A549 (cell line): ENCODE data around the gene CFAP73. TPM values are rescaled to one million over a fixed set of nuclear protein-coding genes. Genes with fewer than 3 reads are reported as not detected.

Experiments used
- ATAC-seq, 2 experiments: fragments of 200-7000 bp in 1 of 2; fragments of >200 bp in 1 of 2; cut with Nextera tagmentation in 1 of 2; cut with Tn5 transposase in 1 of 2; 3 replicates each; pipeline versions ENCODE4 v1.8.0 to v1.9.1; 2018 to 2020; ENCODE audit warnings: mild to moderate bottlenecking in 1 of 2, moderate library complexity in 1 of 2
- CTCF ChIA-PET: fragments of 300-600 bp; sonication (Branson Sonifier 250); formaldehyde crosslinking; extraction: SDS; loops from one replicate; lab custom pipeline; 2021; ENCODE audit warnings: antibody characterized with exemption, inconsistent platforms; lab: Yijun Ruan, JAX
- POLR2A ChIA-PET: fragments of 350-600 bp; formaldehyde crosslinking; extraction: SDS; loops from one replicate; lab custom pipeline; 2021; ENCODE audit warnings: antibody characterized with exemption, inconsistent platforms; lab: Yijun Ruan, JAX
- DNase-seq, 2 experiments: peaks; one replicate each; pipeline versions ENCODE4 v3.0.0 to v3.0.0-alpha.2; 2011 to 2016; ENCODE audit warnings: low read depth in 1 of 2, low spot score in 1 of 2
- FAIRE-seq: peaks from 2 replicates; lab custom pipeline; 2011; peaks lifted over from hg19 to GRCh38; lab: Jason Lieb, UNC
- H3K27ac ChIP-seq, 2 experiments: fragments of >200 bp; sonication (Bioruptor Twin); formaldehyde crosslinking; 3 replicates each; pipeline ENCODE4 v1.5.1; 2016 to 2017
- H3K4me1 ChIP-seq: fragments of >200 bp; sonication (Bioruptor Twin); formaldehyde crosslinking; 3 replicates; pipeline ENCODE4 v1.6.1; 2016
- H3K4me2 ChIP-seq: fragments of >200 bp; sonication (Bioruptor Twin); formaldehyde crosslinking; 3 replicates; pipeline ENCODE4 v1.6.1; 2016
- H3K4me3 ChIP-seq: fragments of >200 bp; sonication (Bioruptor Twin); formaldehyde crosslinking; 3 replicates; pipeline ENCODE4 v1.5.1; 2016
- H3K9me3 ChIP-seq: fragments of >200 bp; sonication (Bioruptor Twin); formaldehyde crosslinking; 3 replicates; pipeline ENCODE4 v1.6.1; 2016
- ATOH8 ChIP-seq: fragments of 250-450 bp; sonication (Bioruptor Pico); IDR thresholded peaks from 2 replicates; pipeline ENCODE4 v1.5.0; 2020; ENCODE audit warnings: low read depth, mild to moderate bottlenecking, moderate library complexity
- CHD2 ChIP-seq: fragments of 150-350 bp; IDR thresholded peaks from 2 replicates; pipeline ENCODE4 v1.6.1; 2014; ENCODE audit warnings: low read length; ENCODE audit not compliant: partially characterized antibody
- CTCF ChIP-seq: fragments of >200 bp; sonication (Bioruptor Twin); formaldehyde crosslinking; IDR thresholded peaks from 3 replicates; pipeline ENCODE4 v1.5.1; 2016
- E2F6 ChIP-seq: IDR thresholded peaks from 2 replicates; pipeline ENCODE4 v1.6.1; 2012; ENCODE audit warnings: low read depth, borderline replicate concordance
- EHF ChIP-seq: fragments of 250-450 bp; sonication (Bioruptor Pico); IDR thresholded peaks from 2 replicates; pipeline ENCODE4 v1.5.0; 2020; ENCODE audit warnings: mild to moderate bottlenecking
- EHMT2 ChIP-seq: fragments of 200-600 bp; sonication (generic); IDR thresholded peaks from 2 replicates; pipeline ENCODE4 v1.6.1; 2016; ENCODE audit warnings: antibody characterized with exemption, low read depth, mild to moderate bottlenecking, moderate library complexity
- EP300 ChIP-seq, 2 experiments: fragments of >200 bp; sonication (Bioruptor Twin); formaldehyde crosslinking; IDR thresholded peaks; 2 replicates in 1 of 2; 3 replicates in 1 of 2; pipeline ENCODE4 v1.6.1; 2016 to 2017
- ESRRA ChIP-seq: fragments of 150-350 bp; IDR thresholded peaks from 2 replicates; pipeline ENCODE4 v1.6.1; 2014; ENCODE audit warnings: mild to moderate bottlenecking, low read length, borderline replicate concordance
- HDAC2 ChIP-seq: fragments of 200-600 bp; sonication (generic); IDR thresholded peaks from 2 replicates; pipeline ENCODE4 v1.6.1; 2016
- HES2 ChIP-seq: fragments of >200 bp; sonication (Bioruptor Twin); formaldehyde crosslinking; IDR thresholded peaks from 2 replicates; pipeline ENCODE4 v1.6.1; 2016
- HOXA7 ChIP-seq: fragments of 250-450 bp; sonication (Bioruptor Pico); IDR thresholded peaks from 2 replicates; pipeline ENCODE4 v1.5.0; 2020; ENCODE audit warnings: mild to moderate bottlenecking, moderate library complexity
- HOXB13 ChIP-seq: fragments of 250-450 bp; sonication (Bioruptor Pico); IDR thresholded peaks from 2 replicates; pipeline ENCODE4 v1.5.0; 2020; ENCODE audit warnings: low read depth, mild to moderate bottlenecking, moderate library complexity
- HOXB5 ChIP-seq: fragments of 250-450 bp; sonication (Bioruptor Pico); IDR thresholded peaks from 2 replicates; pipeline ENCODE4 v1.5.0; 2020; ENCODE audit warnings: mild to moderate bottlenecking, moderate library complexity
- JUN ChIP-seq, 2 experiments: fragments of >200 bp; sonication (Bioruptor Twin); formaldehyde crosslinking; IDR thresholded peaks; 2 replicates in 1 of 2; 3 replicates in 1 of 2; pipeline ENCODE4 v1.6.1; 2016 to 2017
- MYC ChIP-seq: IDR thresholded peaks from 2 replicates; pipeline ENCODE4 v1.6.1; 2012; ENCODE audit warnings: mild to moderate bottlenecking, inconsistent platforms, low read length, improper control_type of control experiment, borderline replicate concordance
- NFE2L2 ChIP-seq: fragments of 150-350 bp; conservative IDR thresholded peaks from 2 replicates; pipeline ENCODE4 v1.6.1; 2014; ENCODE audit warnings: low read length
- PHF8 ChIP-seq: fragments of 200-600 bp; sonication (generic); IDR thresholded peaks from 2 replicates; pipeline ENCODE4 v1.6.1; 2016; ENCODE audit warnings: low read depth, mild to moderate bottlenecking, antibody characterized with exemption, moderate library complexity, borderline replicate concordance
- RNF2 ChIP-seq: fragments of 200-600 bp; sonication (generic); IDR thresholded peaks from 2 replicates; pipeline ENCODE4 v1.6.1; 2016; ENCODE audit warnings: low read depth, mild to moderate bottlenecking, antibody characterized with exemption, moderate library complexity, borderline replicate concordance
- ZC3H11A ChIP-seq: fragments of 450-650 bp; IDR thresholded peaks from 2 replicates; pipeline ENCODE4 v1.6.1; 2014; ENCODE audit warnings: antibody characterized with exemption, mild to moderate bottlenecking
- ZFP36 ChIP-seq: fragments of 450-650 bp; IDR thresholded peaks from 2 replicates; pipeline ENCODE4 v1.6.1; 2014; ENCODE audit warnings: borderline replicate concordance; ENCODE audit not compliant: partially characterized antibody
- WGBS: methylation state at CpG from one replicate; pipeline ENCODE4 v1.1.6; 2017; ENCODE audit errors: missing lambda C conversion rate; 5-methylcytosine and 5-hydroxymethylcytosine counted together
- polyA plus RNA-seq, 4 experiments: library from polyadenylated mRNA; depleted of rRNA in 3 of 4; stranded (reverse); fragments of >200 nt; fragmentation: RNase III in 1 of 4; extraction: RNeasy Plus Mini Kit Qiagen cat#74134 plus additional on column Dnase treatment in 1 of 4; gene quantifications; 2 replicates in 3 of 4; 3 replicates in 1 of 4; pipeline ENCODE4 v1.2.3, GENCODE V29; 2011 to 2017
- TF ChIP-seq, protein P1 (sequence below): fragments of 450-650 bp; IDR thresholded peaks from 2 replicates; pipeline ENCODE4 v1.6.1; 2014; ENCODE audit warnings: antibody characterized with exemption
- TF ChIP-seq, protein P2 (sequence below): fragments of 150-350 bp; IDR thresholded peaks from 2 replicates; pipeline ENCODE4 v1.6.1; 2014; ENCODE audit warnings: low read depth, mild to moderate bottlenecking, low read length

Gene CFAP73
- polyA plus RNA-seq, 2 of the 4 experiments (the other 2 are of a cell fraction) = 0.05 TPM; not detected in 1

DNA sequence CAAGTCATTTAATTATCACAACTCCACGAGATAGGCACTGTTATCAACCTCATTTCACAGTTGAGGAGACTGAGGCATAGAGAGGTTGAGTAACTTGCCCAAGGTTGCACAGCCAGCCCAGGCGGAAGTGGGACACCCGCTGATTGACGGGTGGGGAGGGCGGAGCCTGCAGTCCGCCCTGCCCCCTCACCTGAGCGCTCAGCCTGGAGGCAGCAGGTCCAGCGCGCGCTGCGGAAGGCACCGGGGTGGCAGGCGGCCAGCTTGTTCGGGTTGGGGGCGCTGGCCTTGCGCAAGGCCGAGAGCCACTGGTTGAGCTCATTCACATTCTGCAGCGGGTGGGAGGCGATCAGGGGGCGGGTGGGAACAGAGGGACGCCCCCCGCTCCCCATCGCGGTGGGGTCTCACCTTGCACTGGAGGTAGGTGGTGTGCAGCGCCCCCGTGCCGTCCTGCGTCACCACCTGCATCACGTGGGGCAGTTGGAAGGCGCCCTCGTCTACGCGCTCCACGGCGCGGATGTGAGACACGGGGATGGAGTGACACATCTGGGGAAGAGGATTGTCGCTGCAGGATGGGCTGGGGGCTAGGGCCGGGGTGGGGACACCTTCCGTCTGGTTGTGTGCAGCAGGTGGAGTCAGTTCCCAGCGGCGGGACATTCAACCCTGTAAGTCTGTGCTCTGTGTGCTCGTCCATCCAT, 45.6 kb upstream of the CFAP73 start:
- FAIRE-seq (no peak), ATAC-seq (peak in 1 of 2 experiments; percentile 48; a peak in 3 of 6 replicates), DNase-seq (peak in 1 of 2 experiments; percentile 36)
- Histone ChIP-seq H3K27ac (0 out of 6 replicates have a peak overlapping the region, but pooled peaks of 1 of the 2 experiments have one; percentile 24), H3K4me2 (peak overlapping the region; percentile 58), H3K4me3 (peak overlapping the region; percentile 32), H3K9me3 (no peaks in the 10 kb centered on the region), H3K4me1 (no peaks in the 10 kb centered on the region; the same call in 2 of the 3 replicates)
- ChIA-PET CTCF (interaction anchor here (1.0 to 1.4 kb wide), 4 partner anchors 16 to 71 kb away, joined by 3 to 4 read pairs (median 3); no protein-coding TSS in a partner anchor), POLR2A (no interaction called here)
- TF ChIP-seq CTCF = no peak
- TF ChIP-seq, protein P1, sequence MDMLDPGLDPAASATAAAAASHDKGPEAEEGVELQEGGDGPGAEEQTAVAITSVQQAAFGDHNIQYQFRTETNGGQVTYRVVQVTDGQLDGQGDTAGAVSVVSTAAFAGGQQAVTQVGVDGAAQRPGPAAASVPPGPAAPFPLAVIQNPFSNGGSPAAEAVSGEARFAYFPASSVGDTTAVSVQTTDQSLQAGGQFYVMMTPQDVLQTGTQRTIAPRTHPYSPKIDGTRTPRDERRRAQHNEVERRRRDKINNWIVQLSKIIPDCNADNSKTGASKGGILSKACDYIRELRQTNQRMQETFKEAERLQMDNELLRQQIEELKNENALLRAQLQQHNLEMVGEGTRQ = peak; percentile 52
- TF ChIP-seq HOXB5 (CRISPR knock-in tag) = no peak
- no peak for TF ChIP-seq JUN (IDR thresholded peaks at IDR 0.05)
- TF ChIP-seq ZFP36 = peak; percentile 52
- TF ChIP-seq ESRRA = no peak
- TF ChIP-seq MYC = no peak
- no peak for TF ChIP-seq RNF2
- TF ChIP-seq ZC3H11A = no peak
- 38% methylated on average over 26 of the region's 43 CpGs for WGBS

DNA sequence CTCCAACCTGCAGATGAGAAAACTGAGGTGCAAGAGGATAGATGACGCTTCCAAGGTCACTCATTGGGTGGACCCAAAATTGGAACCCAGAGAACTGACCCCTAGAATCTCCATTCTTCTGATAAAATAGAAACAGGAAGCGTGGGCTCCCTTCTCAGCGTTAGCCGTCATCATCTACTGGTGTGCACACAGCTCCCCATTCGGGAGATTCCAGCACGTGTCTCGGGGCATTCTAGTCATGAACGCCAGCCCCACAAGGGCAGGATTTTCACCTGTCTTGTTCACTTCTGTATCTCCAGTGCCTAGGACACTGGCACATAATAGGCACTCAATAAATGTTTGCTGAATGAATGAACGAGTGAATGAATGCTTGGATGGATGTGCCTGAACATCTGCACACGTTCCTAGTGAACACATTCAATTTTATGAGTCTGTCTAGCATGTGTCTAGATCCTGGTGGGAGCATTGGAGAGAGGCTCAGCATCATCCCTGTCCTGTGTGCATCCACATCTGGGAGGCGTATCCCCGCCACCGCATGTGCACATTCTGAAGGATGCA, 44.5 kb upstream of the CFAP73 start:
- FAIRE-seq (no peak), ATAC-seq (0 out of 6 replicates have a peak, but pooled peaks of 1 of the 2 experiments have one; percentile 14), DNase-seq (no peak)
- no peaks in the 10 kb centered on the region for H3K4me1 ChIP-seq
- no peaks in the 10 kb centered on the region for H3K9me3 ChIP-seq
- ChIA-PET POLR2A (interaction anchor here (0.5 kb wide), 1 partner anchor 56 kb away, joined by 3 read pairs; no protein-coding TSS in a partner anchor), CTCF (interaction anchor here (1.0 to 1.4 kb wide), 4 partner anchors 15 to 69 kb away, joined by 3 to 4 read pairs (median 3); no protein-coding TSS in a partner anchor)
- no peak overlapping the region for H3K4me3 ChIP-seq
- TF ChIP-seq JUN (IDR thresholded peaks at IDR 0.05) (no peak), PHF8 (no peak), EHF (CRISPR knock-in tag) (no peak), NFE2L2 (no peak), ZFP36 (no peak), ZC3H11A (no peak), ATOH8 (no peak), HES2 (no peak), HOXB13 (CRISPR knock-in tag) (no peak), E2F6 (no peak), CTCF (no peak), CHD2 (no peak), EP300 (IDR thresholded peaks at IDR 0.05) (no peak), HDAC2 (no peak), ESRRA (no peak), EHMT2 (no peak), HOXA7 (CRISPR knock-in tag) (no peak)
- TF ChIP-seq, protein P2, sequence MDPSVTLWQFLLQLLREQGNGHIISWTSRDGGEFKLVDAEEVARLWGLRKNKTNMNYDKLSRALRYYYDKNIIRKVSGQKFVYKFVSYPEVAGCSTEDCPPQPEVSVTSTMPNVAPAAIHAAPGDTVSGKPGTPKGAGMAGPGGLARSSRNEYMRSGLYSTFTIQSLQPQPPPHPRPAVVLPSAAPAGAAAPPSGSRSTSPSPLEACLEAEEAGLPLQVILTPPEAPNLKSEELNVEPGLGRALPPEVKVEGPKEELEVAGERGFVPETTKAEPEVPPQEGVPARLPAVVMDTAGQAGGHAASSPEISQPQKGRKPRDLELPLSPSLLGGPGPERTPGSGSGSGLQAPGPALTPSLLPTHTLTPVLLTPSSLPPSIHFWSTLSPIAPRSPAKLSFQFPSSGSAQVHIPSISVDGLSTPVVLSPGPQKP = no peak
- H3K27ac ChIP-seq = no peak overlapping the region
- WGBS = 77% methylated on average over 13 of the region's 13 CpGs
- no peak overlapping the region for H3K4me2 ChIP-seq
